Sciatic nerve (tissue), 2 donors: ENCODE measurements around the gene CPT1C. TPM values are rescaled to one million over a fixed set of nuclear protein-coding genes. Genes with fewer than 3 reads are reported as not detected.
"Not testable (repeated sequence)": the region's sequence is repeated elsewhere in the genome, so short reads cannot be mapped to it uniquely, and the experiment has no call there.

Source experiments
- ATAC-seq: fragments of 200-7000 bp; cut with Tn5 transposase; one replicate; pipeline ENCODE4 v1.9.1; 2020; ENCODE audit warnings: mild to moderate bottlenecking, moderate library complexity
- DNase-seq: peaks from one replicate; pipeline ENCODE4 v3.0.0-alpha.2; 2020; ENCODE audit warnings: low spot score
- intact Hi-C: fragments of 100-400 bp; cut with DNase I; formaldehyde crosslinking; loops from one replicate; pipeline ENCODE4 v1.14.2; 2022
- total RNA-seq: library from RNA; stranded (reverse); fragmentation: NEBNext Ultra II Directional; extraction: Animal tissue kit (Norgen Biotek cat#: 25700); gene quantifications from one replicate; pipeline ENCODE4 v1.2.1, GENCODE V29; 2021
- donor health status: DM: no; HTN: no; CAD: no.
- donor health status: DM: no; HTN: no; CAD: no.

CPT1C gene
- total RNA-seq, 1 donor from 2014 or later = 5.9 TPM

DNA sequence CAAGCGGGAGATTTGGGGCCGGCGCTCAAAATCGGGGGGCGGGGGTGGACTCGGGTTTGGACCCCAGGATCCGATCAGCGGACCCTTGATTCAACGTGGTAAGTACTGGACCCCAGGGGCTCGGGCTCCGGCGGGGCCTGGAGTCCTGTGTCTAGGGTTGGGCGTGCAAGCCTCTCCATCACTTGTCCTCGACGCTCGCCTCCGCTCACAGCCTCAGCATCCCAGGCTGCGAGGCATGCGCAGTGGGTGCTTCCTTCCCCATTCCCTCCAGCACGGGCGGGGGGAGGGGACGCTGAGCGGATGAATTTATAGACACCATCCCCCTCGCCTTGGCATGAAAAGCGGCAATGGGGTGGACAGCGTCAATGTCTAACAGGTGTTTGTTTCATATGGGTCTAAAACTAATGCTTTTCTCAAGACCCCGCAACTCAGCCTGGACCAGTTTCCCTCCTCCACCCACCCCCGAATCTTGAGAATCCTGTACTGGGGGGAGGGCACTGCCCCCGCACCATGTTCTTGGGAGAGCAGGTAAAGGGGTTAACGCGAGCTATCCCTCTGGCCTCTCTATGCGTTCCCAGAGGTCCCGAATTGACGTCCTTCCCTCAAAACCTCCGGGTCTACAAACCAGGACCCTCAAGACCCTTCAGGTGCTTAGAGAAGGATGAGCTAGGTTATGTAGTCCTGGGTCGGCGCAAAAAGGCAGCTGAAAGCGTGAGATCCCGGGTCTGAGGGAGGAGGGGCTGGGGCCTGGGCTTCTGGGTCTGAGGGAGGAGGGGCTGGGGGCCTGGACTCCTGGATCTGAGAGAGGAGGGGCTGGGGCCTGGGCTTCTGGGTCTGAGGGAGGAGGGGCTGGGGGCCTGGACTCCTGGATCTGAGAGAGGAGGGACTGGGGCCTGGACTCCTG, 579 bp downstream of the CPT1C start:
- peak; percentile 74 for DNase-seq
- intact Hi-C loops = no loop called here
- ATAC-seq = peak; percentile 78

DNA sequence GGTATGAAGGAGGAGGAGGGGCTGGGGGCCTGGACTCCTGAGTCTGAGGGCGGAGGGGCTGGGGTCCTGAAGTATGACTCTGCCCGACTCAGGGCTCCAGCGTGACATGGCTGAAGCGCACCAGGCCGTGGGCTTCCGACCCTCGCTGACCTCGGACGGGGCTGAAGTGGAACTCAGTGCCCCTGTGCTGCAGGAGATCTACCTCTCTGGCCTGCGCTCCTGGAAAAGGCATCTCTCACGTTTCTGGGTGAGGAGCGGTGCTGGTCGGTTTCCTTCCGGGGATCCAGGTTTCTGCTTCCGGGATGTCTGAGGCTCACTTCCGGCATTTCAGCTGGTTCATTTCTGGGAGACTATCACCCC, 1.2 kb downstream of the CPT1C start:
- DNase-seq = no peak

DNA sequence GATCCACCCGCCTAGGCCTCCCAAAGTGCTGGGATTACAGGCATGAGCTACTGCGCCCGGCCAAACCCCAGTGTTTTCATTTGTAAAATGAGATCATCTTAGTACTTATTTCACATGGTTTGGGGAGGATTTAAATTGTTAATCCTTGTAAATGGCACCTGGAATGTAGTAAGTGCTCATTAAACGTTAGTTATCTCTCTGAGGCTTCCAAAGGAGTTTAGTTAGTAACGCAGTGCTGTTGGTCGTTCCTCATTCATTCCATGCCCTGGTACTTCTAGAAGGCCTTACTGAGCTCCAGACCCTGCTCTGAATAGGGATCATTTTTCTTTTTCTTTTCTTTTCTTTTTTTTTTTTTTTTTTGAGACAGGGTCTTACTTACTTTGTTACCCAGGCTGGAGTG, 5.2 kb downstream of the CPT1C start:
- no peak for DNase-seq

More for the DNA sequence above, 1.2 kb downstream of the CPT1C start:
- intact Hi-C loops = no loop called here
- ATAC-seq = no peak

DNA sequence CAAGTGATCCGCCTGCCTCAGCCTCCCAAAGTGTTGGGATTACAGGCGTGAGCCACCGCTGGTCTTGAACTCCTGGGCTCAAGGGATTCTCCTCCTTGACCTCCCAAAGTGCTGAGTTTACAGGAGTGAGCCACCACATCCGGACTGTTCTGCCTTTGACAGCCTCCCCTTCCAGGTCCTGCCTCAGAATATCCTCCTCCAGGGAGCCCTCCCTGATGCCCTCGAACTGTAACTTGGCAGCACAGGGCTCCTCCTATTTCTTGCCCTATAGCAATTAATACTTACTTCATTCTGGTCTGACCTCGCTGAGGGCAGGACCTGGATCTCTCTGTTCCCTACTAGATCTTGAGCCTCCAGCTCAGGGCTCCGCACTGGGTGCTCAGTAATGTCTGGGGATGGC, 5.9 kb downstream of the CPT1C start:
- ATAC-seq = no peak
- no peak for DNase-seq
- intact Hi-C loops = no loop called here

More for the DNA sequence above, 5.2 kb downstream of the CPT1C start:
- intact Hi-C loops = no loop called here
- no peak for ATAC-seq

DNA sequence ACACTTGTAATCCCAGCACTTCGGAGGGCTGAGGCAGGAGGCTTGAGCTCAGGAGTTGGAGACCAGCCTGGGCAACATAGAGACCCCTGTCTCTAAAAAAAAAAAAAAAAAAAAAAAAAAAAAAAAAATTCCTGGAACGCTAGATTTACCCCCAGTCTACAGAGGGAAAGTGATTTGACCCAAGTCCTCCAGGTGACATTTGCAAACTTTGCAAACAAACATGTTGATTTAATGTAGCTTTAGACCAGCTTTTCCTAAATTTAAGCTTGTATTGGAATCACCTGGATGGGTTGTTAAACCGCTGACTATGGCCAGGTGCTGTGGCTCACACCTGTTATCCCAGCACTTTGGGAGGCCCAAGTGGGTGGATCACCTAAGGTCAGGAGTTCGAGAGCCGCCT, 8.4 kb downstream of the CPT1C start:
- intact Hi-C loops = no loop called here
- no peak for DNase-seq
- ATAC-seq = no peak

DNA sequence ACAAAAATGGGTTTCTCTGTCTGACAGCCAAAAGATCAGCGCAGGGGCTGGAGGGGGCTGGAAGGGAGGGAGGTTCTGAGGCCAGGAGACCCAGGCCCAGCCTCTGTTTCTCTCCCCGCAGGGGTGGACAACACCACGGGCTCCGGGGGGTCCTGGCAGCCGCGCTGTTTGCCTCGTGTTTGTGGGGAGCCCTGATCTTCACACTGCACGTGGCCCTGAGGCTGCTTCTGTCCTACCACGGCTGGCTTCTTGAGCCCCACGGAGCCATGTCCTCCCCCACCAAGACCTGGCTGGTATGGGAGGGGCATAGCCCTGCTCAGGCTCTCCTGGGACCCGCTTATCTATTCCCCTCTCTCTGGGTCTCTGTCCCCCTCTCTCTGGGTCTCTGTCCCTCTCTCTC, 9.6 kb downstream of the CPT1C start:
- intact Hi-C loops = no loop called here
- ATAC-seq (peak; percentile 14), DNase-seq (no peak)

DNA sequence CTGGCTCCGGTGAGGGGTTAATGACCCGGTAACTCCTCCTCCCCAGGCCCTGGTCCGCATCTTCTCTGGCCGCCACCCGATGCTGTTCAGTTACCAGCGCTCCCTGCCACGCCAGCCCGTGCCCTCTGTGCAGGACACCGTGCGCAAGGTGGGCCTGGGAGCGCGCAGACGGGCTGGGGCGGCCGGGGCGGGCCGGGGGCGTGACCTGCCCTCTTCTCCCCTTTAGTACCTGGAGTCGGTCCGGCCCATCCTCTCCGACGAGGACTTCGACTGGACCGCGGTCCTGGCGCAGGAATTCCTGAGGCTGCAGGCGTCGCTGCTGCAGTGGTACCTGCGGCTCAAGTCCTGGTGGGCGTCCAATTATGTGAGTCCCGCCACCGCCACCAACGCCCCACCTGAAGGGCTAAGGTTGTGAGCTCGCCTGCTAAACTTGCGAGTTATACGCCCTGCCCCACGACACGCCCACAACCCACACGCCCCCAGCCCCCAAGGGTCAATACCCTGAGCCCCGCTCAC, 10.4 kb downstream of the CPT1C start:
- no peak for DNase-seq
- no peak for ATAC-seq
- intact Hi-C loops = no loop called here

DNA sequence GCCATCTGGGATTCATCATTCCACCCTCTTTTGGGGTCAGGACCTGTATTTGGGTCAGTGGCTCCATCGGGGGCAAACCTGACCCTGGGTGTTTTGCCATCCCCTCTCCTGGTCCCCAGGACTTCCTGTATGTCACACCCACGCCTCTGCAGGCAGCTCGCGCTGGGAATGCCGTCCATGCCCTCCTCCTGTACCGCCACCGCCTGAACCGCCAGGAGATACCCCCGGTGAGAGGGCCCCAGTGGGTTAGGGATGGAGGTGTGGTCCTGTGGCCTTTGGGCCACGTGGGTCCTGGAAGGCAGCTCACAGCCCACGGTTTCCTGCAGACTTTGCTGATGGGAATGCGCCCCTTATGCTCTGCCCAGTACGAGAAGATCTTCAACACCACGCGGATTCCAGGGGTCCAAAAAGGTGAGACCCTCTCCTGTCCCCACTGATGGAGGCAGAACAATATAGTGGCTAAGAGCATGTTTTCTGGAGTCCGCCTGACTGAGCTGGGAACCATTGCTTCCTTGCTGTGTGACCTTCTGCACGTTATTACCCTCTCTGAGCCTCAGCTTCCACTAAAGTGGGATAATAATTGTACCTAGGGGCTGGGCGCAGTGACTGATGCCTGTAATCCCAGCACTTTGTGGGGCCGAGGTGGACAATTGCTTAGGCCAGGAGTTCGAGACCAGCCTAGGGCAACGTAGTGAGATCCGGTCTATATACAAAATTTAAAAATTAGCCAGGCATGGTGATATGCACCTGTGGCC, 14.1 kb downstream of the CPT1C start:
- DNase-seq = no peak
- no peak for ATAC-seq
- intact Hi-C loops = no loop called here

DNA sequence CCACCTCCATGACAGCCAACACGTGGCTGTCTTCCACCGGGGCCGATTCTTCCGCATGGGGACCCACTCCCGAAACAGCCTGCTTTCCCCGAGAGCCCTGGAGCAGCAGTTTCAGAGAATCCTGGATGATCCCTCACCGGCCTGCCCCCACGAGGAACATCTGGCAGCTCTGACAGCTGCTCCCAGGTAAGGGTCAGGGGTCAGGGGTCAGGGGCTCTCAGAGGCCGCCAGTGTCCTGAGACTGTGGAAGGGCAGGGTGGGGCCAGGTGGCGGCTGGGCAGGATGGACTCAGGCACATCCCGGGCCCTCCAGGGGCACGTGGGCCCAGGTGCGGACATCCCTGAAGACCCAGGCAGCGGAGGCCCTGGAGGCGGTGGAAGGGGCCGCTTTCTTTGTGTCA, 15.0 kb downstream of the CPT1C start:
- DNase-seq (no peak), ATAC-seq (no peak)
- intact Hi-C loops = no loop called here

DNA sequence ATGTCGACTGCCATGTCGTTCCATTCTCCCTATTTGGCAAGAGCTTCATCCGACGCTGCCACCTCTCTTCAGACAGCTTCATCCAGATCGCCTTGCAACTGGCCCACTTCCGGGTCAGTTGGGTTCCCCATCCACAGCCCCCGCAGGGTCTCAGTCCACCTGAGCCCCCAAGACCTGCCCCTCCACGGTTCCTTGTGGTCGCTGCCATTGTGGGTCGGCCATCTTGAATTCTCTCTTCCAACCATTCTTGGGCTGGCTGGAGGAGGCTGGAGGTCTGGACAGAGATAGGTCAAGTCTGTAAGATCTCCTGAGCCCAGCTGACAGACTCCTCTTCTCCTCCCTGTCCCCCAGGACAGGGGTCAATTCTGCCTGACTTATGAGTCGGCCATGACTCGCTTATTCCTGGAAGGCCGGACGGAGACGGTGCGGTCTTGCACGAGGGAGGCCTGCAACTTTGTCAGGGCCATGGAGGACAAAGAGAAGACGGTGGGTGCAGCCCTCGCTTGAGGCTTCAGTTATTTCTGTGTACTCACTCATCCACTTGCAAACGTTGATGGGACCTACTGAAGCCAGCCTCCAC, 19.5 kb downstream of the CPT1C start:
- no peak for DNase-seq
- intact Hi-C loops = no loop called here
- ATAC-seq = no peak

DNA sequence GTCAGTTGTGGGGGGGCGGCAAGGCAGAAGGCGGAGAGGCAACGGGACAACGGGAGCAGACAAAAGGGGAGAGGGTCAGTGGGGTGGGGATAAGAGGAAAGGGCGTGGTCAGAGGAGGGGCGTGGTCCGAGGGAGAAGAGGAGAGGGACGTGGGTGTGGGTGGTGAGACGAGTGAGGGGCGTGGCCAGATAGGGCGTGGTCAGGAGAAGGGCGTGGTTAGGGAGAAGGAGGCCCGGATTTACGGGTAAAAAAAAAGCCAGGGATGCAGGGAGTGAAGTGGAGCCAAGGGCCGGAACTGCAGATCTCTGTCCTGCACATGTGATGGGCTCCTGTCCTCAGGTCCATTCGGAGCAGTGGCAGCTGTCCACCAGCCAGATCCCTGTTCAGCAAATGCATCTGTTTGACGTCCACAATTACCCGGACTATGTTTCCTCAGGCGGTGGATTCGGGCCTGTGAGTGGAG, 21.5 kb downstream of the CPT1C start:
- ATAC-seq (peak; percentile 60), DNase-seq (no peak)
- intact Hi-C loops = no loop called here

DNA sequence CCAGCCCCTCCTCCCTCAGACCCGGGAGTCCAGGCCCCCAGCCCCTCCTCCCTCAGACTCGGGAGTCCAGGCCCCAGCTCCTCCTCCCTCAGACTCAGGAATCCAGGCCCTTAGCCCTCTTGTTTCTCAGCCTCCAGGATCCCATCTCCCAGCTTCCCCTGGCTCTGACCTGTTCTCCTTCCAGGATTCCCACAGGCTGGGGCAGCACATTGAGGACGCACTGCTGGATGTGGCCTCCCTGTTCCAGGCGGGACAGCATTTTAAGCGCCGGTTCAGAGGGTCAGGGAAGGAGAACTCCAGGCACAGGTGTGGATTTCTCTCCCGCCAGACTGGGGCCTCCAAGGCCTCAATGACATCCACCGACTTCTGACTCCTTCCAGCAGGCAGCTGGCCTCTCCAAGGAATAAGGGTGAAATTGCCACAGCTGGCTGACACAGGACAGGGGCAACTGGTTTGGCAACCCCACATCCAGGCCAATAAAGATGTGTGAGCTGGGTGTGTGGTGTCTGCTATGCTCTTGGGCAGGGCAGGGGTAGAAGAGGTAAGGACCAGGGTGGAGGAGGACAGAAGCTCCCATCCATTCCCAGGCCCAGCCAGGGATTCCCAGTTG, 22.4 kb downstream of the CPT1C start:
- no peak for ATAC-seq
- intact Hi-C loops = no loop called here

DNA sequence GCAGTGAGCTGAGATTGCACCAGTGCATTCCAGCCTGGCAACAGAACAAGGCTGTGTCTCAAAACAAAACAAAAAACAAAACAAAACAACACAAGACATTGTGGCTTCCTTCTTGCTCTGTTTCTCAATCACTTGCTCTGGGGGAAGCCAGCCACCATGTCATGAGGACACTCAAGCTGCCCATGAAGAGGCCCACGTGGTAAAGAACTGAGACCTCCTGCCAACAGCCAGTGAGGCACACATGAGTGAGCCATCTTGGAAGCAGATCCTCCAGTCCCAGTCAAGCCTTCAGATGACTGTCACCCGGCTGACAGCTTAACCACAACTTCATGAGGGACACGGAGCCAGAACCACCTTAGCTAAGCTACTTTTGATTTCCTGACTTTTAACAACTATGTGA, 25.2 kb downstream of the CPT1C start:
- ATAC-seq (no peak), DNase-seq (no peak)
- intact Hi-C loops = no loop called here

More for the DNA sequence above, 22.4 kb downstream of the CPT1C start:
- DNase-seq = no peak

DNA sequence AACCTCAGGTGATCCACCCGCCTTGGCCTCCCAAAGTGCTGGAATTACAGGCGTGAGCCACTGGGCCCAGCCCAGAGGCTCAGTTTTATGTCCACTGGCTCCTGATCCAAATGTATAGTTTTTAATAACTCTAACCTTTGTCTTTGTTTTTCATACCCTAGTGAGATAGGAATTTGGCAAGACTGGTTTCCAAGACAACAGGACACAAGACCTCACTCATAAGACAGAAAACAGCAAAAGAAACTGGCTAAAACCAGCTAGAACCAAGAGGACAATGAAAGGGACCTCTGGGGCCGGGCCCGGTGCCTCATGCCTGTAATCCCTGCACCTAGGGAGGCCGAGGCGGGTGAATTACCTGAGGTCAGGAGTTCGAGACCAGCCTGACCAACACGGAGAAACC, 27.6 kb downstream of the CPT1C start:
- ATAC-seq (peak; percentile 19), DNase-seq (no peak)
- intact Hi-C loops = no loop called here

DNA sequence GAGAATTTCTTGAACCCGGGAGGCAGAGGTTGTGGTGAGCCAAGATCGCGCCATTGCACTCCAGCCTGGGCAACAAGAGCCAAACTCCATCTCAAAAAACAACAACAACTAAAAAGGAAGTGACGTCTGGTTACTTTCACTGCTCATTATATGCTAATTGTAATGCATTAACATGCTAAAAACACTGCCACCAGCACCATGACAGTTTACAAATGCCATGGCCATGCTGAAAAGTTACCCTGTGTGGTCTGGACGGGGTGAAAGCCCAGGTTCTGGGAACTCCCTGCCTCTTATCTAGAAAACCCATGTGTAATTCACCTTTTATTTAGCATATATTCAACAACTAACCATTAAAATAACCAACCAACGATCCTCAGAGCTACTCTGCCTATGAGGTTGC, 28.1 kb downstream of the CPT1C start:
- DNase-seq (no peak), ATAC-seq (no peak)
- intact Hi-C loops = no loop called here

DNA sequence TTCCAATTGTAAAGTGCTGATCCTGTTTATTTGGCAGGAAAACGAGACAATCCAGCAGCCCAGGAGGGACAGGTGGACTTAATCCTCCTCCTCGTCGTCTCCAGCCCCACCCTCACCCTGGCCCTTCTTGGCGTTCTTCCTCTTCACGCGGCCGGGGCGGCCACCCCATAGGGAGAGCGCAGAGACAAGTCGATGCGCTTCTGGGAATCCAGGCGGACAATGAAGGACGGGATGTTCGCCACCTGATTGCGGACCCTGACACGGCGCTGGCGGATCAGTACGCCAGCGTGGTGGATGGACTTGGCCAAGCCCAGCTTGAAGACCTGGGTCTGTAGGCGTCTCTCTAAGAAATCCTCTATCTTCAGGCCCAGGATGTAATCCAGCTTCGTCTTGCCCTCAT, 28.5 kb downstream of the CPT1C start:
- not testable (repeated sequence) for ATAC-seq, DNase-seq

DNA sequence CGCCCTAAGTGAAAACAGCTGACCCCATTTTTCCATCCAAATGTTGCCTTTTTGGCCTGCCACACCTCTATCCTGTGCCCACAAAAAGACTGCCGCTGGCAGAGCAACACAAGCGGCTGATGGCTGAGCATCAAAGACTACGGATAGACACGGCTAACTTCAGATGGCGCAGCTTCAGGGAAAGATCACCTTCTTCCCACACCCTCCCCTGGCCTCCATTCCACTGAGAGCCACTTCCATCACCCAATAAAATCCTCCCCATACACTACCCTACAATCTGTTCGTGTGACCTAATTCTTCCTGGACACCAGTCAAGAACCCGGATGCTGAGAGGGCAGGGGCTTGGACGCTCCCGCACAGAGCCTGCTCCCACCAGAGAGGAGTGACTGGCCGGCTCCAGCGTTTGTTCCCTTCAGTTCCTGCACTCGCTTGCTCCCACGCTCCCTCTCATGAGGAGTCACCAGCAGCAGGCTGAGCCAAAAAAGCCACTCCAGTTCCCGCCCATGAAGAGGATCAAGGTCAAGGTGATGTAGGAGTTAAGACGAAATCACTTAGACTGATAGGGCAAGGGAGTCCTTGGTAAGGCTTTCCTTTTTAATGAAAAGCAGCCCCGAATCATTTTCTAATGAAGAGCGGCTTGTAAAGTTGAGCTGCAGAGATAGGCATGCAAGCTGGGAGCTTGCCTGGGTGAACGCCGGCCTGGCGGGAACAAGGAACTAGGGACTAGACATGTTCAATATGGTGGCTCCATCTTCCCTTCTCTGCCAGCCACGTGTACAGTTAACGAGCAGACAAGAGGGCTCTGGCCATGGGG, 36.5 kb downstream of the CPT1C start:
- no peak for DNase-seq
- peak; percentile 77 for ATAC-seq
- intact Hi-C loops = no loop called here

More for the DNA sequence above, 28.5 kb downstream of the CPT1C start:
- intact Hi-C loops = not testable (repeated sequence)

DNA sequence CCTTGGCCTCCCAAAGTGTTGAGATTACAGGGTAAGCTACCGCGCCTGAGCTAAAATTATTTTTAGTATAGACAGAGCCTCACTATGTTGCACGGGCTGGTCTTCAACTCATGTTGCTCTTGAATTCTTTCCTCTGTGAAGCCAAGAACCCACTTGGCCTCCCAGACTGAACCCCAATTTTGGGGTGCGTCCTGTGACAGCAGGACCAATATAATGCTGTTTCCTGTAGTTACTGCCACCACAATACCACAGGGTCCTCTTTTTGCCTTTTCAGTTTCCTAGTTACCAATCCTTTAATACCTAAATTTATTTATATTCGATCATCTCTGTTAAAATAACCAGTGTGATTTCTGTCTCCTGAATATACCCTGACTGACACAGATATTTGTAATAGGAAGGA, 39.2 kb downstream of the CPT1C start:
- ATAC-seq (no peak), DNase-seq (no peak)
- intact Hi-C loops = no loop called here
